GM12878 (cell line): ENCODE measurements around the gene RAB36. TPM values are rescaled to one million over a fixed set of nuclear protein-coding genes. Genes with fewer than 3 reads are reported as not detected.

Experiments used
- BCL3 ChIP-seq: IDR thresholded peaks from 2 replicates; pipeline ENCODE4 v1.6.1; 2011; ENCODE audit warnings: borderline replicate concordance, low read depth, mild to moderate bottlenecking, moderate library complexity, low read length; ENCODE audit not compliant: insufficient read depth, poor library complexity, severe bottlenecking
- BCLAF1 ChIP-seq: fragments of 450-650 bp; IDR thresholded peaks from 2 replicates; pipeline ENCODE4 v1.6.1; 2017; ENCODE audit warnings: antibody characterized with exemption, mild to moderate bottlenecking, moderate library complexity
- CREM ChIP-seq: IDR thresholded peaks from 2 replicates; pipeline ENCODE4 v1.6.1; 2014; ENCODE audit warnings: antibody characterized with exemption, low read depth
- CTCF ChIP-seq, 3 experiments: IDR thresholded peaks in 2 of 3; conservative IDR thresholded peaks in 1 of 3; 2 replicates each; pipeline ENCODE4 v1.5.1; 2011; ENCODE audit warnings: low read depth in 3 of 3, low read length in 3 of 3, mild to moderate bottlenecking in 3 of 3, control low read depth in 2 of 3, moderate library complexity in 2 of 3, inconsistent platforms in 1 of 3, mixed read lengths in 1 of 3; ENCODE audit not compliant: control insufficient read depth in 2 of 3, insufficient read depth in 1 of 3; ENCODE audit errors: extremely low read depth in 1 of 3
- E2F8 ChIP-seq: fragments of 450-650 bp; IDR thresholded peaks from 2 replicates; pipeline ENCODE4 v1.6.1; 2018; ENCODE audit warnings: mild to moderate bottlenecking, low read depth, moderate library complexity; ENCODE audit not compliant: partially characterized antibody
- EED ChIP-seq: sonication (generic); IDR thresholded peaks from 2 replicates; pipeline ENCODE4 v1.6.1; 2016; ENCODE audit warnings: antibody characterized with exemption, low read depth
- HDAC6 ChIP-seq: fragments of 200-600 bp; sonication (generic); IDR thresholded peaks from one replicate; pipeline ENCODE4 v1.8.0; 2017; ENCODE audit warnings: antibody characterized with exemption; ENCODE audit not compliant: unreplicated experiment
- HDGF ChIP-seq: fragments of 450-650 bp; IDR thresholded peaks from 2 replicates; pipeline ENCODE4 v1.6.1; 2016; ENCODE audit warnings: antibody characterized with exemption
- IKZF1 ChIP-seq: fragments of 450-650 bp; conservative IDR thresholded peaks from 2 replicates; pipeline ENCODE4 v1.6.1; 2017; ENCODE audit warnings: antibody characterized with exemption, mild to moderate bottlenecking
- KAT2A ChIP-seq: conservative IDR thresholded peaks from 2 replicates; pipeline ENCODE4 v1.6.1; 2011; ENCODE audit warnings: low read depth, low read length; ENCODE audit not compliant: control insufficient read depth
- MXI1 ChIP-seq: fragments of 150-350 bp; IDR thresholded peaks from 2 replicates; pipeline ENCODE4 v1.6.1; 2011; ENCODE audit warnings: low read depth, mild to moderate bottlenecking, inconsistent platforms, low read length, improper control_type of control experiment
- NFXL1 ChIP-seq: fragments of 450-650 bp; IDR thresholded peaks from 2 replicates; pipeline ENCODE4 v1.6.1; 2017; ENCODE audit warnings: antibody characterized with exemption, mild to moderate bottlenecking, borderline replicate concordance
- NR2C2 ChIP-seq: IDR thresholded peaks from 2 replicates; pipeline ENCODE4 v1.6.1; 2011; ENCODE audit warnings: borderline replicate concordance, low read depth; ENCODE audit not compliant: control insufficient read depth, insufficient read length
- POLR2AphosphoS2 ChIP-seq: IDR thresholded peaks from 2 replicates; pipeline ENCODE4 v1.6.1; 2011; ENCODE audit warnings: low read depth, mild to moderate bottlenecking, low read length, improper control_type of control experiment, moderate library complexity
- POLR2AphosphoS5 ChIP-seq: IDR thresholded peaks from 2 replicates; pipeline ENCODE4 v1.6.1; 2011; ENCODE audit warnings: mild to moderate bottlenecking, low read length, inconsistent platforms
- RAD51 ChIP-seq: fragments of 450-650 bp; IDR thresholded peaks from 2 replicates; pipeline ENCODE4 v1.6.1; 2016; ENCODE audit warnings: moderate library complexity, mild to moderate bottlenecking, inconsistent platforms
- STAT1 ChIP-seq: fragments of 450-650 bp; conservative IDR thresholded peaks from 2 replicates; pipeline ENCODE4 v1.6.1; 2014; ENCODE audit warnings: antibody characterized with exemption, mild to moderate bottlenecking
- STAT3 ChIP-seq: IDR thresholded peaks from 2 replicates; pipeline ENCODE4 v1.6.1; 2011; ENCODE audit warnings: low read depth, low read length, improper control_type of control experiment
- TARDBP ChIP-seq: IDR thresholded peaks from 2 replicates; pipeline ENCODE4 v1.6.1; 2016; ENCODE audit warnings: borderline replicate concordance
- TBL1XR1 ChIP-seq: IDR thresholded peaks from 2 replicates; pipeline ENCODE4 v1.6.1; 2012; ENCODE audit warnings: low read depth, low read length, improper control_type of control experiment
- ZNF384 ChIP-seq: IDR thresholded peaks from 2 replicates; pipeline ENCODE4 v1.6.1; 2012; ENCODE audit warnings: low read depth, mild to moderate bottlenecking, low read length, improper control_type of control experiment, borderline replicate concordance
- ZNF622 ChIP-seq: fragments of 450-650 bp; IDR thresholded peaks from 2 replicates; pipeline ENCODE4 v1.6.1; 2017; ENCODE audit warnings: mild to moderate bottlenecking, inconsistent platforms
- polyA plus RNA-seq, 11 experiments: library from polyadenylated mRNA; depleted of rRNA in 4 of 11; unstranded in 6 of 11; stranded (reverse) in 5 of 11; fragments of >200 nt; fragmentation: Nextera tagmentation in 4 of 11; fragmentation: Illumina TruSeq in 1 of 11; extraction: Ambion mirVana in 4 of 11; extraction: Trizol in 1 of 11; gene quantifications; 1 replicate in 1 of 11; 2 replicates in 10 of 11; pipeline versions ENCODE4 v1.2.1 to v1.2.3, GENCODE V29; 2011 to 2016; ENCODE audit warnings: inconsistent platforms in 2 of 11, missing spikeins in 2 of 11, low read depth in 1 of 11
- total RNA-seq, 4 experiments: library from RNA; depleted of rRNA in 3 of 4; stranded (reverse); fragments of >200 nt in 3 of 4; fragmentation: Illumina TruSeq in 1 of 4; extraction: Trizol in 1 of 4; gene quantifications; 2 replicates each; pipeline versions ENCODE4 v1.2.1 to v1.2.3, GENCODE V29; 2013 to 2021

Gene RAB36
- total and polyA plus RNA-seq, 10 of the 15 experiments (the other 5 are each of a cell fraction or from before 2014, with no cell fraction given) = 0.31 to 2.7 (median 1.1) TPM

- TF ChIP-seq STAT1 (0 out of 2 replicates have a peak, but pooled peaks have one; percentile 64), BCLAF1 (no peak), CREM (no peak), ZNF622 (no peak), TBL1XR1 (no peak), IKZF1 (peak; percentile 70), HDGF (no peak), HDAC6 (no peak), NR2C2 (no peak), E2F8 (no peak), TARDBP (no peak), CTCF (IDR thresholded peaks at IDR 0.05 in 2 of 3, conservative IDR thresholded peaks at IDR 0.05 in 1 of 3; ENCODE audit: control insufficient read depth in 2 of 3, extremely low read depth in 1 of 3, insufficient read depth in 1 of 3, low read depth in 3 of 3, low read length in 3 of 3) (peak; percentile 95 to 98 (median 97); a peak in 5 of 6 replicates), BCL3 (no peak), MXI1 (no peak), EED (peak; percentile 56; the same call in 1 of the 2 replicates), RAD51 (no peak), NFXL1 (no peak), POLR2AphosphoS2 (no peak), STAT3 (no peak), ZNF384 (no peak), KAT2A (no peak), POLR2AphosphoS5 (no peak)
Observed at GRCh38 chr22:23178512-23179254, 33.4 kb downstream of the RAB36 start (continued).
